ENCODE results near the gene PALLD.
"Not testable (repeated sequence)": the region's sequence is repeated elsewhere in the genome, so short reads cannot be mapped to it uniquely, and the experiment has no call there.

The PALLD gene

GRCh38 chr4:168719725-168720124 is 222.9 kb downstream of the PALLD start:
- in situ Hi-C loops (cut with MboI; ENCODE audit: low sequenced_read_pairs) = no loop called here

GRCh38 chr4:168720396-168720900 is 223.6 kb downstream of the PALLD start:
- in situ Hi-C loops (cut with MboI; ENCODE audit: low sequenced_read_pairs) = no loop called here

GRCh38 chr4:168722391-168722790 is 225.5 kb downstream of the PALLD start:
- in situ Hi-C loops (cut with MboI; ENCODE audit: low sequenced_read_pairs) = no loop called here

- in situ Hi-C loops (cut with MboI; ENCODE audit: low sequenced_read_pairs) = no loop called here
Observed at GRCh38 chr4:168723020-168723419, 226.2 kb downstream of the PALLD start.

GRCh38 chr4:168723569-168723968 is 226.7 kb downstream of the PALLD start:
- in situ Hi-C loops (cut with MboI; ENCODE audit: low sequenced_read_pairs) = no loop called here

GRCh38 chr4:168724243-168724642 is 227.4 kb downstream of the PALLD start:
- in situ Hi-C loops (cut with MboI; ENCODE audit: low sequenced_read_pairs) = no loop called here

GRCh38 chr4:168724686-168725411 is 228.0 kb downstream of the PALLD start:
- in situ Hi-C loops (cut with MboI; ENCODE audit: low sequenced_read_pairs) = no loop called here

GRCh38 chr4:168725930-168726329 is 229.1 kb downstream of the PALLD start:
- in situ Hi-C loops (cut with MboI; ENCODE audit: low sequenced_read_pairs) = no loop called here

GRCh38 chr4:168727181-168727580 is 230.3 kb downstream of the PALLD start:
- in situ Hi-C loops (cut with MboI; ENCODE audit: low sequenced_read_pairs) = not testable (repeated sequence)

GRCh38 chr4:168731006-168731636 is 234.3 kb downstream of the PALLD start:
- in situ Hi-C loops (cut with MboI; ENCODE audit: low sequenced_read_pairs) = no loop called here

GRCh38 chr4:168731706-168732414 is 235.0 kb downstream of the PALLD start:
- in situ Hi-C loops (cut with MboI; ENCODE audit: low sequenced_read_pairs) = no loop called here

- in situ Hi-C loops (cut with MboI; ENCODE audit: low sequenced_read_pairs) = no loop called here
Observed at GRCh38 chr4:168732714-168733113, 235.9 kb downstream of the PALLD start.

- in situ Hi-C loops (cut with MboI; ENCODE audit: low sequenced_read_pairs) = no loop called here
Observed at GRCh38 chr4:168734703-168735678, 238.1 kb downstream of the PALLD start.

- in situ Hi-C loops (cut with MboI; ENCODE audit: low sequenced_read_pairs) = no loop called here
Observed at GRCh38 chr4:168735735-168736134, 238.9 kb downstream of the PALLD start.

- in situ Hi-C loops (cut with MboI; ENCODE audit: low sequenced_read_pairs) = no loop called here
Observed at GRCh38 chr4:168736860-168737805, 240.3 kb downstream of the PALLD start.

- in situ Hi-C loops (cut with MboI; ENCODE audit: low sequenced_read_pairs) = no loop called here
Observed at GRCh38 chr4:168737806-168738172, 240.9 kb downstream of the PALLD start.

GRCh38 chr4:168739886-168740285 is 243.0 kb downstream of the PALLD start:
- in situ Hi-C loops (cut with MboI; ENCODE audit: low sequenced_read_pairs) = no loop called here

- in situ Hi-C loops (cut with MboI; ENCODE audit: low sequenced_read_pairs) = no loop called here
Observed at GRCh38 chr4:168740691-168741090, 243.8 kb downstream of the PALLD start.

All from hTERT RPE-1 (cell line).